Amygdala (tissue), 56 donors: ENCODE measurements around the gene TBC1D5.

Experiments used
- DNase-seq, 56 donors: peaks; one replicate each; lab custom pipeline; 2025; lab: John Stamatoyannopoulos, UW

Gene TBC1D5

GRCh38 chr3:17201538-17201937 is 540.9 kb downstream of the TBC1D5 start:
- DNase-seq, result no peak

- peak in 17 of 56 donors; percentile 4 to 74 (median 33) for DNase-seq
Measured at GRCh38 chr3:17195856-17196604, 546.4 kb downstream of the TBC1D5 start.

- DNase-seq, result peak in 45 of 56 donors; percentile 14 to 81 (median 46)
Measured at GRCh38 chr3:17195192-17195611, 547.2 kb downstream of the TBC1D5 start.

GRCh38 chr3:17194116-17194515 is 548.3 kb downstream of the TBC1D5 start:
- no peak for DNase-seq

- DNase-seq, result peak in 1 of 56 donors; percentile 3
Measured at GRCh38 chr3:17192995-17193394, 549.4 kb downstream of the TBC1D5 start.

GRCh38 chr3:17190353-17191078 is 551.9 kb downstream of the TBC1D5 start:
- peak in 17 of 56 donors; percentile 6 to 64 (median 17) for DNase-seq

GRCh38 chr3:17188378-17188777 is 554.1 kb downstream of the TBC1D5 start:
- DNase-seq, result no peak

GRCh38 chr3:17187589-17188184 is 554.7 kb downstream of the TBC1D5 start:
- DNase-seq, result no peak

GRCh38 chr3:17183951-17184550 is 558.4 kb downstream of the TBC1D5 start:
- DNase-seq, result no peak

GRCh38 chr3:17182166-17182565 is 560.3 kb downstream of the TBC1D5 start:
- no peak for DNase-seq

- DNase-seq, result no peak
Measured at GRCh38 chr3:17181413-17181907, 561.0 kb downstream of the TBC1D5 start.

GRCh38 chr3:17179381-17180205 is 562.8 kb downstream of the TBC1D5 start:
- DNase-seq, result peak in 2 of 56 donors; percentile 13 to 27

- DNase-seq, result peak in 2 of 56 donors; percentile 11 to 13
Measured at GRCh38 chr3:17176757-17177156, 565.7 kb downstream of the TBC1D5 start.

GRCh38 chr3:17175187-17175807 is 567.1 kb downstream of the TBC1D5 start:
- DNase-seq, result no peak

- DNase-seq, result no peak
Measured at GRCh38 chr3:17166369-17166768, 576.1 kb downstream of the TBC1D5 start.

- DNase-seq, result no peak
Measured at GRCh38 chr3:17162116-17162515, 580.3 kb downstream of the TBC1D5 start.

GRCh38 chr3:17160597-17160996 is 581.8 kb downstream of the TBC1D5 start:
- DNase-seq, result no peak

GRCh38 chr3:17158941-17159682 is 583.3 kb downstream of the TBC1D5 start:
- no peak for DNase-seq

- DNase-seq, result no peak
Measured at GRCh38 chr3:17157713-17158112, 584.7 kb downstream of the TBC1D5 start.
